ENCODE data around the gene SLC6A17. TPM values are rescaled to one million over a fixed set of nuclear protein-coding genes. Genes with fewer than 3 reads are reported as not detected.

The SLC6A17 gene
- total and polyA plus RNA-seq, 8 donors, result 0.31 to 7.1 (median 1.4) TPM

DNA sequence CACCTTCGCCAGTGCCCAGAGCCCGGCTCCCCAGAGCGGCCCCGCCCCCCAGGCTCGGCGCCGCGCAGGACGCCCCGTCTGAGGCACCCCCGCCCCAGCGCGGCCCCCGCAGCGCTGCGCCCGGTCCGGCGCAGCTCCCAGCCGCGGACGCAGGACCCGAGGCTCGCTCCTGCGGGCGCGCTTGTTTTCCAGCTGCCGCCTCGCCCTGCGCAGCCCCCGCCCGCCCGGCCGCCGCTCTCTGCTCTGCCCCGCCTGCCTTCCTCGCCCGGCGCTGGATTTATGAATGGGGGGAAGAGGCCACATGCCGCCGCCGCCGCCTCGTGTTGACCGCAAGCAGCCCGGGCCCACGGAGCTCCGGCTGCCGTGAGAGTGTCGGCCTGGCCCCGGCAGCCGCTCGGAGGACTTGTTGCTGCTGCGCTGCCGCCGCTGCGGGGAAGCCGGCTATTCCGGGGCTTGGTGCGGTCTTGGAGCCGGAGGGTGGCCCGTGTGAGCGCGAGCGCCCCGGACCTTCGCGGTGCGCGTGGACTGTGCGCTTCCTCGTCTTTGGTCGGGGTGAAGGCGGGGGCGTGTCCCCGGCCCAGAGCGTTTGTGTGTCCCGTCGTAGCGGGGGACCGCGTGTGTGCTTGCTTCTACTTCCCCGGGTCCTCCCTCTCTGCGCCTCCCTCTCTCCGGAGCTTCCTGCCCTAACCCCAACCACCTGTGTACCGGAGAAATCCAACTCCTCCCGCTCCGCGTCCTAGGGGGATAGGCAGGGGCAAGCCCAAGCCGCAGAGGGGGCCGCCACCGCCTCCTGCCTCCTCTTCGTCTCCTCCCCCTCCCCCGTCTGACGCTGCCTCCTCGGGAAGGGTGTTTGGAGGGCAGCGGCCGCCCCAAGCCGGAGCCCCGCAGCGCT, 60.6 kb downstream of the SLC6A17 start:
- intact Hi-C loops (cut with DNase I), result no loop called here
- peak overlapping the region; percentile 68 to 85 (median 77) for H3K4me3 ChIP-seq
- peak; percentile 53 to 85 (median 68) for DNase-seq
- H3K36me3 ChIP-seq, result no peaks in the 10 kb centered on the region
- ATAC-seq, result peak; percentile 11 to 21 (median 16)
- peaks cover 41 to 50% (median 41%) of the 10 kb centered on the region in 3 donors for H3K4me1 ChIP-seq
- FAIRE-seq, result no peak
- WGBS, 2 donors, result 1% methylated on average over 58 to 101 of the region's 101 CpGs
- no peaks in the 10 kb centered on the region for H3K9me3 ChIP-seq
- H3K27ac ChIP-seq, result peak overlapping the region; percentile 84 to 96 (median 90)
- no peaks in the 10 kb centered on the region for H3K27me3 ChIP-seq
- TF ChIP-seq, protein P1, sequence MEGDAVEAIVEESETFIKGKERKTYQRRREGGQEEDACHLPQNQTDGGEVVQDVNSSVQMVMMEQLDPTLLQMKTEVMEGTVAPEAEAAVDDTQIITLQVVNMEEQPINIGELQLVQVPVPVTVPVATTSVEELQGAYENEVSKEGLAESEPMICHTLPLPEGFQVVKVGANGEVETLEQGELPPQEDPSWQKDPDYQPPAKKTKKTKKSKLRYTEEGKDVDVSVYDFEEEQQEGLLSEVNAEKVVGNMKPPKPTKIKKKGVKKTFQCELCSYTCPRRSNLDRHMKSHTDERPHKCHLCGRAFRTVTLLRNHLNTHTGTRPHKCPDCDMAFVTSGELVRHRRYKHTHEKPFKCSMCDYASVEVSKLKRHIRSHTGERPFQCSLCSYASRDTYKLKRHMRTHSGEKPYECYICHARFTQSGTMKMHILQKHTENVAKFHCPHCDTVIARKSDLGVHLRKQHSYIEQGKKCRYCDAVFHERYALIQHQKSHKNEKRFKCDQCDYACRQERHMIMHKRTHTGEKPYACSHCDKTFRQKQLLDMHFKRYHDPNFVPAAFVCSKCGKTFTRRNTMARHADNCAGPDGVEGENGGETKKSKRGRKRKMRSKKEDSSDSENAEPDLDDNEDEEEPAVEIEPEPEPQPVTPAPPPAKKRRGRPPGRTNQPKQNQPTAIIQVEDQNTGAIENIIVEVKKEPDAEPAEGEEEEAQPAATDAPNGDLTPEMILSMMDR (IDR thresholded peaks at IDR 0.05), result no peak

DNA sequence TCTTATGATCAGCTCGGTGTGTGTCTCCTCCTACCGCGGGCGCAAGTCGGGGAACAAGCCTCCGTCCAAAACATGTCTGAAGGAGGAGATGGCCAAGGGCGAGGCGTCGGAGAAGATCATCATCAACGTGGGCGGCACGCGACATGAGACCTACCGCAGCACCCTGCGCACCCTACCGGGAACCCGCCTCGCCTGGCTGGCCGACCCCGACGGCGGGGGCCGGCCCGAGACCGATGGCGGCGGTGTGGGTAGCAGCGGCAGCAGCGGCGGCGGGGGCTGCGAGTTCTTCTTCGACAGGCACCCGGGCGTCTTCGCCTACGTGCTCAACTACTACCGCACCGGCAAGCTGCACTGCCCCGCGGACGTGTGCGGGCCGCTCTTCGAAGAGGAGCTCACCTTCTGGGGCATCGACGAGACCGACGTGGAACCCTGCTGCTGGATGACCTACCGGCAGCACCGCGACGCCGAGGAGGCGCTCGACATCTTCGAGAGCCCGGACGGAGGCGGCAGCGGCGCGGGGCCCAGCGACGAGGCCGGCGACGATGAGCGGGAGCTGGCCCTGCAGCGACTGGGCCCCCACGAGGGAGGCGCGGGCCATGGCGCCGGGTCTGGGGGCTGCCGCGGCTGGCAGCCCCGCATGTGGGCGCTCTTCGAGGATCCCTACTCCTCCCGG, 61.3 kb downstream of the SLC6A17 start:
- intact Hi-C loops (cut with DNase I), result no loop called here
- TF ChIP-seq, protein P1 (IDR thresholded peaks at IDR 0.05), result no peak
- no peaks in the 10 kb centered on the region for H3K36me3 ChIP-seq
- no peaks in the 10 kb centered on the region for H3K9me3 ChIP-seq
- DNase-seq, result peak in 3 of 6 donors; percentile 24 to 76 (median 51)
- peak overlapping the region; percentile 68 to 85 (median 77) for H3K4me3 ChIP-seq
- no peak for FAIRE-seq
- 35 to 39% methylated on average over 81 of the region's 81 CpGs for WGBS, 2 donors
- H3K27ac ChIP-seq, result peak overlapping the region in 1 of 4 donors; percentile 96
- no peaks in the 10 kb centered on the region for H3K27me3 ChIP-seq
- peaks cover 41 to 54% (median 46%) of the 10 kb centered on the region in 3 donors for H3K4me1 ChIP-seq
- ATAC-seq, result no peak

DNA sequence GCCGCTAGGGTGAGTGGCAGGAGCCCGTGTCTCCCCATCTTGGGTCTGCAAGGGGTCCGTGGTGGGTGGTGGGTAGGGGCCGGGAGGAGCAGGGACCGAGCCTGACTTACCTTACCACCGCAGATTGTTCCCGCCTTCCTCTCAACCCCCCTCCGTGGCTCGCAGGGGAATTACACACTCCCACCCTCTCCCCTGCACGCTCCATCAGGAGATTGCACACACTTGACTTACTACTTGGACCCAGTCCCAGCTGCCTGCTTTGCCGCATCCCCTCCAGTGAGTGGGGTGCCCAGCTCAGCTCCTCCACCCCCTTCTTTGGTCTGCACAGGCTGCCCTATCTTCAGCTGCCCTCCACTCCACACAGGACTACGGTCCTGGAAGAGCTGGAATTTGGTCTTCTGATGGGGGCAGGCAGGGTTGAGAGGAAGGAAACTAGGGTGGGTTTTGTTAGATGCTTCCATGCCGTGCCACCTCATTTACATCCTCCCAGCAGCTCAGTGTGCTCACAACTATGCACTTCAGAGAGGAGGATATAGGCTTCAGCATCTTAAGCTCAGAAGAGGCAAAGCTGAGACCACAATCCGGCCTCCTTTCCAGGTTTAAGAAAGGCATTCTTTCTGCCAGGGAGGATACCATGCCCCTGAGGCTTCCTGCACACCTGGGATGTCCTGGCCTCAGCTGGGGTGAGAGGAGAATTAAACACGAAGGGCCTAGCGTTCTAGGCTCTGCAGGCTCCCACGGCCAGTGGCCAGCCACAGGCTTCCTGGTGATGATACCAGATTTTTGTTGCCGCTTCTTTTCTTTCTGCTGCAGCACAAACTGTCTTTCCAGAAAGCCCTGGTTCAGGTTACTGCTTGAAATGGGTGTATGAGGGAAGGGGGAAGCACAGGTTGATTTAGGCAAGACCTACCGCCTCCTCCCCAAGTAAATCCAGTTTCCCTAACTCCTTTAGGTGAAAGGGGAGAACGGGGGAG, 62.2 kb downstream of the SLC6A17 start:
- FAIRE-seq (no peak), DNase-seq (peak in 3 of 6 donors; percentile 30 to 79 (median 36)), ATAC-seq (no peak)
- Histone ChIP-seq H3K27me3 (no peaks in the 10 kb centered on the region), H3K36me3 (no peaks in the 10 kb centered on the region), H3K4me1 (peaks cover 41 to 54% (median 46%) of the 10 kb centered on the region in 3 donors), H3K4me3 (peak overlapping the region in 3 of 4 donors; percentile 68 to 85 (median 77)), H3K27ac (peak overlapping the region in 1 of 4 donors; percentile 96), H3K9me3 (no peaks in the 10 kb centered on the region)
- 65 to 78% methylated on average over 20 of the region's 20 CpGs for WGBS, 2 donors
- TF ChIP-seq, protein P1 (IDR thresholded peaks at IDR 0.05), result no peak
- intact Hi-C loops (cut with DNase I), result no loop called here

DNA sequence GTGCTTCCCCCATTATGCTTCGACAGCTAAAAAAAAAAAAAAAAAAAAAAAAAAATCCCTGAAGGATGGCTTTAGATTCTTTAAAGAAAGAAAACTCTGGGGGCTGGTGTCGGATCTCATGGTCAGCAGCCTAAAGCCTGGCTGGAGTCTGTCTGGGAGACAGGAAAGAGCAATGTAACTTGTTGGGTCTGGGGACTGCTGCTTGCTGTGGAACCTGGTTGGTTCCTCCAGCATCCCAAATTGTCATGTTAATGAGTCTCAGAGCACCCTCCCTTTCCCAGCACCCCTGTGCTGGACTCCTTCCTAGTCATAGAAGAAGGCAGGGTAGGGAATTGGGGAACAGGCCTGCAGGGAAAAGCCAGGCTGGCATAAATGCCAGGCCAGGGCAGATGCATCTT, 62.8 kb downstream of the SLC6A17 start:
- ATAC-seq (no peak), DNase-seq (no peak), FAIRE-seq (no peak)
- H3K27me3 ChIP-seq, result no peaks in the 10 kb centered on the region
- no peaks in the 10 kb centered on the region for H3K36me3 ChIP-seq
- intact Hi-C loops (cut with DNase I), result no loop called here
- peak overlapping the region in 1 of 4 donors; percentile 77 for H3K27ac ChIP-seq
- no peaks in the 10 kb centered on the region for H3K9me3 ChIP-seq
- no peak overlapping the region for H3K4me3 ChIP-seq
- TF ChIP-seq, protein P1 (IDR thresholded peaks at IDR 0.05), result no peak
- WGBS, 2 donors, result 72 to 73% methylated on average over 2 of the region's 2 CpGs
- peaks cover 39 to 51% (median 43%) of the 10 kb centered on the region in 3 donors for H3K4me1 ChIP-seq

Measured in pancreas (tissue), 10 donors.